Glutamatergic neuron (in vitro differentiated cells): ENCODE data around the gene HCN2. TPM values are rescaled to one million over a fixed set of nuclear protein-coding genes. Genes with fewer than 3 reads are reported as not detected.

Experiments
- DNase-seq: peaks from one replicate; pipeline ENCODE4 v3.0.0; 2022
- H3K27ac Mint-ChIP-seq: one replicate; pipeline ENCODE4 v1.8.0; 2020; ENCODE audit warnings: mild to moderate bottlenecking, mixed read lengths, inconsistent platforms; ENCODE audit not compliant: unreplicated experiment
- H3K27me3 Mint-ChIP-seq: one replicate; pipeline ENCODE4 v1.8.0; 2020; ENCODE audit warnings: mild to moderate bottlenecking, moderate library complexity, mixed read lengths, inconsistent platforms; ENCODE audit not compliant: unreplicated experiment
- H3K36me3 Mint-ChIP-seq: one replicate; pipeline ENCODE4 v1.8.0; 2020; ENCODE audit warnings: mild to moderate bottlenecking, mixed read lengths, inconsistent platforms; ENCODE audit not compliant: unreplicated experiment
- H3K4me1 Mint-ChIP-seq: one replicate; pipeline ENCODE4 v1.8.0; 2020; ENCODE audit warnings: mild to moderate bottlenecking, low read depth, mixed read lengths, inconsistent platforms; ENCODE audit not compliant: unreplicated experiment
- H3K4me3 Mint-ChIP-seq: one replicate; pipeline ENCODE4 v1.8.0; 2020; ENCODE audit warnings: mild to moderate bottlenecking, mixed read lengths, inconsistent platforms; ENCODE audit not compliant: unreplicated experiment
- H3K9me3 Mint-ChIP-seq: one replicate; pipeline ENCODE4 v1.8.0; 2020; ENCODE audit warnings: mild to moderate bottlenecking, moderate library complexity, mixed read lengths, inconsistent platforms; ENCODE audit not compliant: unreplicated experiment
- total RNA-seq: library from RNA; stranded (reverse); fragmentation: NEBNext Ultra II Directional; extraction: Animal tissue kit (Norgen Biotek cat#: 25700); gene quantifications from one replicate; pipeline ENCODE4 v1.2.1, GENCODE V29; 2021; ENCODE audit not compliant: unreplicated experiment
- TF ChIP-seq, protein P1 (sequence below): fragments of 200-600 bp; sonication (generic); IDR thresholded peaks from one replicate; pipeline ENCODE4 v1.5.0; 2021; ENCODE audit not compliant: partially characterized antibody, unreplicated experiment

HCN2 gene
- total RNA-seq, 1 donor from 2014 or later: 33.2 TPM

DNA sequence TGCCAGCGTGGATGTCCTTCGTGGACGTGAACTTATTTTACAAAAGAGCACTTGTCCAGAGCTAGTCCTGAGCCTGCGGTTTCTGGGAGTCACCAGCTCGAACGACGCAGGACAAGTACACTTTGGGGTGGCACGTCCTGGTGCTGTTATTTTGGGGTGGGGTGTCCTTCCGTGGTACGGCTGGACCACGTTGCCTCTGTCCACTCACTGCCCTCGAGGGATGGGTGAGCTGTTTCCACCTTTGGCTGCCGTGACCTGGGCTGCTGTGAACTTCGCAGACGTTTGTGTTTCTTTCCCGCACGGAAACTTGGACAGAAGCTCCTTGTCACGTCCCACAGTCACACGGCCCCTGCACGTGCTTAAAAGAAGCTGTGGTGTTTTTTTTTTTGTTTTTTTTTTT is 34.9 kb upstream of the HCN2 start:
- H3K4me1 Mint-ChIP-seq: no peaks in the 10 kb centered on the region
- no peak overlapping the region for H3K27ac Mint-ChIP-seq
- H3K27me3 Mint-ChIP-seq: peaks cover 3% of the 10 kb centered on the region
- TF ChIP-seq, protein P1, sequence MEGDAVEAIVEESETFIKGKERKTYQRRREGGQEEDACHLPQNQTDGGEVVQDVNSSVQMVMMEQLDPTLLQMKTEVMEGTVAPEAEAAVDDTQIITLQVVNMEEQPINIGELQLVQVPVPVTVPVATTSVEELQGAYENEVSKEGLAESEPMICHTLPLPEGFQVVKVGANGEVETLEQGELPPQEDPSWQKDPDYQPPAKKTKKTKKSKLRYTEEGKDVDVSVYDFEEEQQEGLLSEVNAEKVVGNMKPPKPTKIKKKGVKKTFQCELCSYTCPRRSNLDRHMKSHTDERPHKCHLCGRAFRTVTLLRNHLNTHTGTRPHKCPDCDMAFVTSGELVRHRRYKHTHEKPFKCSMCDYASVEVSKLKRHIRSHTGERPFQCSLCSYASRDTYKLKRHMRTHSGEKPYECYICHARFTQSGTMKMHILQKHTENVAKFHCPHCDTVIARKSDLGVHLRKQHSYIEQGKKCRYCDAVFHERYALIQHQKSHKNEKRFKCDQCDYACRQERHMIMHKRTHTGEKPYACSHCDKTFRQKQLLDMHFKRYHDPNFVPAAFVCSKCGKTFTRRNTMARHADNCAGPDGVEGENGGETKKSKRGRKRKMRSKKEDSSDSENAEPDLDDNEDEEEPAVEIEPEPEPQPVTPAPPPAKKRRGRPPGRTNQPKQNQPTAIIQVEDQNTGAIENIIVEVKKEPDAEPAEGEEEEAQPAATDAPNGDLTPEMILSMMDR: no peak
- H3K9me3 Mint-ChIP-seq: peaks cover 2% of the 10 kb centered on the region
- no peak overlapping the region for H3K4me3 Mint-ChIP-seq
- no peak for DNase-seq
- H3K36me3 Mint-ChIP-seq: no peaks in the 10 kb centered on the region

DNA sequence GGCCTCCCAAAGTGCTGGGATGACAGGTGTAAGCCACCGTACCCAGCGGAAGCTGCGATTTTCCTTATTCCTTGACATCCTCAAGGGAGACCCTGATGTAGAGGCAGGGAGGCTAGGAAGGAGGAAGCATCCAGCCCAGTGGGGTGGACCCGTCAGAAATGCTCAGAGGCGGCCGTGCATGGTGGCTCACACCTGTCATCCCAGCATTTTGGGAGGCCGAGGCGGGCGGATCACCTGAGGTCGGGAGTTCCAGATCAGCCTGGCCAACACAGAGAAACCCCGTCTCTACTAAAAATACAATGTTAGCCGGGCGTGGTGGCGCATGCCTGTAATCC is 34.2 kb upstream of the HCN2 start:
- Mint-ChIP-seq H3K27me3 (peaks cover 3% of the 10 kb centered on the region), H3K36me3 (no peaks in the 10 kb centered on the region), H3K9me3 (peaks cover 2% of the 10 kb centered on the region), H3K27ac (no peak overlapping the region), H3K4me3 (no peak overlapping the region), H3K4me1 (no peaks in the 10 kb centered on the region)
- no peak for DNase-seq
- TF ChIP-seq, protein P1: no peak

DNA sequence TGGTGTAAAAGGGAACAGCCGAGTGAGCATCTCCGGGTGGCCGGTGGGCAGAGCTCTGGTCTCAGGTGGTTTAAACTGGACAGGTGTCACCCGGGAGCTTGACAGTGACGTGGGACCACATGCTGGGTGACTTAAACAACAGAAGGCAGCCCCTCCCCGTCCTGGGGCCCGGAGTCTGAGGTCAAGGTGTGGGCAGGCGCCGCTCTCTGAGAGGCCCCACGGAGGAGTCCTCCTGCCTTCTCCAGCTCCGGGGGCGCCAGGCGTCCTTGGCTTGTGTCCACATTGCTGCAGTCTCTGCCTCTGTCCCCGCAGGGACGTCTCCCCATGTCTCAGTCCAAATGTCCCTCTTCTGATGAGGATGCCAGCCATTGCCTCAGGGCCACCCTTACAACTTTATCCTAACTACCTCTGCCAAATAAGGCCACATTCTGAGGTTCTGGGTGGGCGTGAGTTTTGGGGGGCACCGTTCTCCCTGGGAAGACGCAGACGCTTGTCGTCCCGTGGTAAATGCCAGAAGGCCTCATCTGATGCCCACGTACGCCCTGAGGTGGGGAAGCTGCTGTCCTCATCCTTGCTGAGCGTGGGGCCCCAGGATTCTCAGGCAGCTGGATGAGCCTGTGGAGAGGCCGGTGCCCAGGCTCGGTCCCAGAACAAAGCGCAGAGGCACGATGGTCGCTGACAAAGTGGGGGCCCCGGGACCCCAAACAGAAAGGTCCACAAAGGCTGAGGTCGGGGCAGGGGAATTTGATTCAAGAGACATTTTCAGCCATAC is 32.9 kb upstream of the HCN2 start:
- Mint-ChIP-seq H3K36me3 (no peaks in the 10 kb centered on the region), H3K27ac (no peak overlapping the region), H3K27me3 (peaks cover 3% of the 10 kb centered on the region), H3K4me1 (no peaks in the 10 kb centered on the region), H3K9me3 (peaks cover 2% of the 10 kb centered on the region), H3K4me3 (no peak overlapping the region)
- no peak for DNase-seq
- TF ChIP-seq, protein P1: no peak

DNA sequence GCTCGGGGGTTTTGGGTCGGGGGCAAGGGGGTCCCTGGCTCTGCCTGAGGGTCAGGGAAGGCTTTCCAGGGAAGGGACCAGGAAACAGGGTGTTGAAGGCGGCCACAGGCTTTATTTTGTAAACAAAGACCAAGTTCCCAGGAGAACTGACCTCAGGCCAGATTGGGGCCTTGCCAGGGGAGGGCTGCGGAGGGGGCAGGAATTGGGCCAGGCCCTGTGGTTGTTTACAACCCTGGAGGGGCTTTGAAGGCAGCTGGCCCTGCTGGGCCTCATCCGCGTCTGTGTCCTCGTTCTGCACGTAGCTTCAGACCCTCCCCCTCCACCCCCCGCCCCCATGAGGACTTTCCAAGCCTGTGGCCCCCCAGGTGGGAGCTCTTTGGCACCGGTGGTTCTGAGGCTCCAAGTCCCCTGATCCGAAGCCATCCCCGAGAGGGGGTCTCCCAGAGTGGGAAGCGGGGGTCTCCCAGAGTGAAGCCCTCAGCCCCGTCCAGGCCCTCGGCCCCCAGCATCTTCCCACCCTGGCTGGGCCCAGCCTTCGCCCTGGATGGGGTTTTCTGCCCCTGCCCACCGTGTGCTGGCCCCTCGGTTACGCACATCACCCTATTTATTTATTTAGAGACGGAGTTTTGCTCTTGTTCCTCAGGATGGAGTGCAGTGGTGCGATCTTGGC is 30.8 kb upstream of the HCN2 start:
- H3K4me1 Mint-ChIP-seq: no peaks in the 10 kb centered on the region
- TF ChIP-seq, protein P1: no peak
- peaks cover 5% of the 10 kb centered on the region for H3K36me3 Mint-ChIP-seq
- DNase-seq: no peak
- H3K9me3 Mint-ChIP-seq: peaks cover 3% of the 10 kb centered on the region
- no peak overlapping the region for H3K27ac Mint-ChIP-seq
- H3K27me3 Mint-ChIP-seq: peaks cover 3% of the 10 kb centered on the region
- no peak overlapping the region for H3K4me3 Mint-ChIP-seq

DNA sequence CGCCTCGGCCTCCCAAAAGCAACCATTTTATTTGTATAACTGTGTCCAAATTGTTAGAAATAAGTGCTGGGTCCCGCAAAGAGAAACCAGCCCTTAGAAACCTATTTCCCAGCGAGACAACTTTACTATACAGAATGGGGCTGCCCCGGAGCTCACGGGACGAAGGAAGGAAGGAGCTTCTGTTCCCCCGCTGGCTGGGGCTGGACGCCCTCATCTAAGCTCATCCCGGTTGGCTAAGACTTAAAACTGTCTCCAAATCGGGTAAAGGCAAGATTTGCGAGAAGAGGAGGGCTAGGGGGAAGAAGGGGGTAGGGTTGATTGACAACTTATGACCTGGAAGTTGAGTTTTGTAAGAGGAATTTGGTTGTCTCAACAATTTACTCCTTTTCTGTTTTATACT is 29.6 kb upstream of the HCN2 start:
- H3K27ac Mint-ChIP-seq: no peak overlapping the region
- no peak for DNase-seq
- peaks cover 5% of the 10 kb centered on the region for H3K36me3 Mint-ChIP-seq
- H3K4me3 Mint-ChIP-seq: no peak overlapping the region
- peaks cover 3% of the 10 kb centered on the region for H3K9me3 Mint-ChIP-seq
- TF ChIP-seq, protein P1: no peak
- no peaks in the 10 kb centered on the region for H3K4me1 Mint-ChIP-seq
- peaks cover 3% of the 10 kb centered on the region for H3K27me3 Mint-ChIP-seq
